HG02798 (cell line): ENCODE data around the gene SOWAHA.

Experiments used
- ATAC-seq: cut with Tn5 transposase; IDR thresholded peaks from one replicate; pipeline ENCODE4 v1.9.1; 2021; ENCODE audit warnings: mild to moderate bottlenecking; ENCODE audit not compliant: unreplicated experiment, poor library complexity

SOWAHA gene

GRCh38 chr5:132824426-132824825 is 11.3 kb downstream of the SOWAHA start:
- ATAC-seq, result no peak

- ATAC-seq, result no peak
Measured at GRCh38 chr5:132825033-132825833, 12.1 kb downstream of the SOWAHA start.

GRCh38 chr5:132825834-132826391 is 12.8 kb downstream of the SOWAHA start:
- no peak for ATAC-seq

GRCh38 chr5:132826424-132827082 is 13.5 kb downstream of the SOWAHA start:
- no peak for ATAC-seq

- ATAC-seq, result no peak
Measured at GRCh38 chr5:132827943-132828673, 15.0 kb downstream of the SOWAHA start.

GRCh38 chr5:132828846-132829494 is 15.9 kb downstream of the SOWAHA start:
- no peak for ATAC-seq

GRCh38 chr5:132829742-132830435 is 16.8 kb downstream of the SOWAHA start:
- ATAC-seq, result peak; percentile 73

- ATAC-seq, result peak; percentile 69
Measured at GRCh38 chr5:132830436-132831094, 17.5 kb downstream of the SOWAHA start, which contains the start of gene SHROOM1. SHROOM1 (minus strand) TSS chr5:132830647; CDS start chr5:132826140, 4,507 bp downstream.

- ATAC-seq, result no peak
Measured at GRCh38 chr5:132831095-132831860, 18.2 kb downstream of the SOWAHA start.

- no peak for ATAC-seq
Measured at GRCh38 chr5:132832612-132833011, 19.5 kb downstream of the SOWAHA start.

GRCh38 chr5:132834057-132834456 is 21.0 kb downstream of the SOWAHA start:
- ATAC-seq, result no peak

- ATAC-seq, result no peak
Measured at GRCh38 chr5:132836852-132837251, 23.8 kb downstream of the SOWAHA start.

- ATAC-seq, result no peak
Measured at GRCh38 chr5:132837868-132838267, 24.8 kb downstream of the SOWAHA start.

- ATAC-seq, result no peak
Measured at GRCh38 chr5:132838516-132839282, 25.6 kb downstream of the SOWAHA start.

GRCh38 chr5:132839426-132840301 is 26.6 kb downstream of the SOWAHA start:
- ATAC-seq, result no peak

GRCh38 chr5:132840313-132840712 is 27.2 kb downstream of the SOWAHA start:
- no peak for ATAC-seq

- no peak for ATAC-seq
Measured at GRCh38 chr5:132840896-132841295, 27.8 kb downstream of the SOWAHA start.
